Measurements from ENCODE around the gene PAX7.

DNA sequence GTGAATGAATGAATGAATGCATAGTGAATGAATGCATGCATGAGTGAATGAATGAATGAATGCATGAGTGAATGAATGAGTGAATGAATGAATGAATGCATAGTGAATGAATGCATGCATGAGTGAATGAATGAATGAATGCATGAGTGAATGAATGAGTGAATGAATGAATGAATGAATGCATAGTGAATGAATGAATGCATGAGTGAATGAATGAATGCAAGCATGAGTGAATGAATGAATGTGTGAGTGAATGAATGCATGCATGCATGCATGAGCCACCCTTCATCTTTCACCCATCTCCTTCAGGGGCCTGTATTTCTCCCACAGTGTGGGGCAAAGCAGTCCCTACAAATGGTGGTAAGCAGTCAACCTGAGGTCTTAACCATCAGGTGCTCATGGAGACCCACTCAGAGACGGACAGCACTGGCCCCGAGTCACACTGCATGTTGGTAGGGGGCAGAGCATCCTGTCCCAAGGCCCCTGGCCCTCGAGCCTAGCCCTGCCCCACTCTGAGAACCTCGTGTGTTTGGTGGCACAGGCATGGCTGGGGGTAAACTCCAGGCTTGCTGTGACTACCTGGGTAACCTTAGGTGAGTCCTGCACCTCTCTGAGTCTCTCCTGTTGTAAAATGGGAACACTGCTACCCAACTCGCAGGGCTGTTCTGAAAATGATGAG is 28.0 kb upstream of the PAX7 start:
- TF ChIP-seq, protein P1, sequence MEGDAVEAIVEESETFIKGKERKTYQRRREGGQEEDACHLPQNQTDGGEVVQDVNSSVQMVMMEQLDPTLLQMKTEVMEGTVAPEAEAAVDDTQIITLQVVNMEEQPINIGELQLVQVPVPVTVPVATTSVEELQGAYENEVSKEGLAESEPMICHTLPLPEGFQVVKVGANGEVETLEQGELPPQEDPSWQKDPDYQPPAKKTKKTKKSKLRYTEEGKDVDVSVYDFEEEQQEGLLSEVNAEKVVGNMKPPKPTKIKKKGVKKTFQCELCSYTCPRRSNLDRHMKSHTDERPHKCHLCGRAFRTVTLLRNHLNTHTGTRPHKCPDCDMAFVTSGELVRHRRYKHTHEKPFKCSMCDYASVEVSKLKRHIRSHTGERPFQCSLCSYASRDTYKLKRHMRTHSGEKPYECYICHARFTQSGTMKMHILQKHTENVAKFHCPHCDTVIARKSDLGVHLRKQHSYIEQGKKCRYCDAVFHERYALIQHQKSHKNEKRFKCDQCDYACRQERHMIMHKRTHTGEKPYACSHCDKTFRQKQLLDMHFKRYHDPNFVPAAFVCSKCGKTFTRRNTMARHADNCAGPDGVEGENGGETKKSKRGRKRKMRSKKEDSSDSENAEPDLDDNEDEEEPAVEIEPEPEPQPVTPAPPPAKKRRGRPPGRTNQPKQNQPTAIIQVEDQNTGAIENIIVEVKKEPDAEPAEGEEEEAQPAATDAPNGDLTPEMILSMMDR (IDR thresholded peaks at IDR 0.05), result no peak
- no peak for TF ChIP-seq EP300 (IDR thresholded peaks at IDR 0.05)
